Endometrial microvascular endothelial cells (primary cell): ENCODE data around the gene HAUS5. TPM values are rescaled to one million over a fixed set of nuclear protein-coding genes. Genes with fewer than 3 reads are reported as not detected.
"Not testable (repeated sequence)": the region's sequence is repeated elsewhere in the genome, so short reads cannot be mapped to it uniquely, and the experiment has no call there.

Experiments
- in situ Hi-C: cut with HindIII; loops from 2 replicates; pipeline ENCODE4 v1.10.0; 2017; ENCODE audit warnings: low sequenced_read_pairs, low pct_unique_long_range_greater_than_20kb; ENCODE audit errors: inconsistent ontology term
- total RNA-seq: library from RNA; depleted of rRNA; stranded (reverse); fragments of >200 nt; gene quantifications from one replicate; pipeline ENCODE4 v1.2.3, GENCODE V29; 2015; ENCODE audit errors: inconsistent ontology term

Gene HAUS5
- total RNA-seq, 1 donor from 2014 or later, result 20.8 TPM

- in situ Hi-C loops, result no loop called here
Observed at GRCh38 chr19:35601971-35602370, 10.6 kb upstream of the HAUS5 start.

- in situ Hi-C loops, result not testable (repeated sequence)
Observed at GRCh38 chr19:35604436-35604835, 8.1 kb upstream of the HAUS5 start.

GRCh38 chr19:35607170-35607569, 5.4 kb upstream of the HAUS5 start:
- in situ Hi-C loops, result not testable (repeated sequence)

GRCh38 chr19:35607661-35608060, 4.9 kb upstream of the HAUS5 start:
- in situ Hi-C loops, result no loop called here

- in situ Hi-C loops, result no loop called here
Observed at GRCh38 chr19:35608251-35608650, 4.3 kb upstream of the HAUS5 start.

GRCh38 chr19:35609851-35610353, 2.6 kb upstream of the HAUS5 start:
- in situ Hi-C loops, result no loop called here

- in situ Hi-C loops, result no loop called here
Observed at GRCh38 chr19:35612224-35612558, 344 bp upstream of the HAUS5 start.

GRCh38 chr19:35613574-35613973, 1.0 kb downstream of the HAUS5 start:
- in situ Hi-C loops, result no loop called here

- in situ Hi-C loops, result no loop called here
Observed at GRCh38 chr19:35615036-35615435, 2.5 kb downstream of the HAUS5 start.

- in situ Hi-C loops, result no loop called here
Observed at GRCh38 chr19:35618857-35619256, 6.3 kb downstream of the HAUS5 start.

- in situ Hi-C loops, result no loop called here
Observed at GRCh38 chr19:35619290-35619923, 6.9 kb downstream of the HAUS5 start.

GRCh38 chr19:35620001-35620400, 7.5 kb downstream of the HAUS5 start:
- in situ Hi-C loops, result no loop called here

- in situ Hi-C loops, result no loop called here
Observed at GRCh38 chr19:35621708-35622107, 9.2 kb downstream of the HAUS5 start.

- in situ Hi-C loops, result no loop called here
Observed at GRCh38 chr19:35622750-35623149, 10.2 kb downstream of the HAUS5 start.

GRCh38 chr19:35623327-35624010, 10.9 kb downstream of the HAUS5 start:
- in situ Hi-C loops, result no loop called here

- in situ Hi-C loops, result no loop called here
Observed at GRCh38 chr19:35628264-35628564, 15.7 kb downstream of the HAUS5 start.

- in situ Hi-C loops, result no loop called here
Observed at GRCh38 chr19:35628565-35629331, 16.2 kb downstream of the HAUS5 start, which contains the start of gene RBM42. Gene RBM42, plus strand, starts transcription at chr19:35629036. Its CDS starts 118 bp downstream, at chr19:35629154.

GRCh38 chr19:35629332-35629633, 16.7 kb downstream of the HAUS5 start:
- in situ Hi-C loops, result no loop called here

GRCh38 chr19:35633727-35634440, 21.3 kb downstream of the HAUS5 start:
- in situ Hi-C loops, result no loop called here

GRCh38 chr19:35636651-35637050, 24.1 kb downstream of the HAUS5 start:
- in situ Hi-C loops, result no loop called here
